ENCODE measurements around the gene ATR. TPM values are rescaled to one million over a fixed set of nuclear protein-coding genes. Genes with fewer than 3 reads are reported as not detected.

ATR gene
- total RNA-seq, 3 donors from 2014 or later: 25.6 to 63.7 (median 39.0) TPM

DNA sequence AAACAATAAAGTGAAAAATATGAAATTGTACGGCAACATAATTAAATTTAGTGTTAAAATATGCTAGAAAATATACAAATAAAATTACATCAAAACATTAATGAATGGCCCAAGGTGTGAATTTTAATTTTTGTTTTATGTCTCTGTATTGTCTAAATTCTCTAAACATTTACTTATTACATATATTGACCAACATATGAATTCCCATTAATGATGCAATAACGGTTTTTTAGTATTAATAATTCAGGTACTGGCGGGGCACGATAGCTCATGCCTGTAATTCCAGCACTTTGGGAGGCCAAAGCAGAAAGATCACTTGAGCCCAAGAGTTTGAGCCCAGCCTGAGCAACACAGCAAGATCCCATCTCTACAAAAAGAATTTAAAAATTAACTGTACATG, 110.1 kb downstream of the ATR start:
- no peaks in the 10 kb centered on the region for H3K27me3 ChIP-seq
- H3K4me1 ChIP-seq: no peaks in the 10 kb centered on the region
- DNase-seq (ENCODE audit: low spot score in 2 of 2): no peak
- no peak overlapping the region for H3K4me3 ChIP-seq
- H3K27ac ChIP-seq: no peak overlapping the region
- peaks cover 4 to 5% of the 10 kb centered on the region in 2 donors for H3K9me3 ChIP-seq
- intact Hi-C loops (cut with DNase I; ENCODE audit: low total_unique reads): no loop called here
- TF ChIP-seq, protein P1, sequence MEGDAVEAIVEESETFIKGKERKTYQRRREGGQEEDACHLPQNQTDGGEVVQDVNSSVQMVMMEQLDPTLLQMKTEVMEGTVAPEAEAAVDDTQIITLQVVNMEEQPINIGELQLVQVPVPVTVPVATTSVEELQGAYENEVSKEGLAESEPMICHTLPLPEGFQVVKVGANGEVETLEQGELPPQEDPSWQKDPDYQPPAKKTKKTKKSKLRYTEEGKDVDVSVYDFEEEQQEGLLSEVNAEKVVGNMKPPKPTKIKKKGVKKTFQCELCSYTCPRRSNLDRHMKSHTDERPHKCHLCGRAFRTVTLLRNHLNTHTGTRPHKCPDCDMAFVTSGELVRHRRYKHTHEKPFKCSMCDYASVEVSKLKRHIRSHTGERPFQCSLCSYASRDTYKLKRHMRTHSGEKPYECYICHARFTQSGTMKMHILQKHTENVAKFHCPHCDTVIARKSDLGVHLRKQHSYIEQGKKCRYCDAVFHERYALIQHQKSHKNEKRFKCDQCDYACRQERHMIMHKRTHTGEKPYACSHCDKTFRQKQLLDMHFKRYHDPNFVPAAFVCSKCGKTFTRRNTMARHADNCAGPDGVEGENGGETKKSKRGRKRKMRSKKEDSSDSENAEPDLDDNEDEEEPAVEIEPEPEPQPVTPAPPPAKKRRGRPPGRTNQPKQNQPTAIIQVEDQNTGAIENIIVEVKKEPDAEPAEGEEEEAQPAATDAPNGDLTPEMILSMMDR (IDR thresholded peaks at IDR 0.05): no peak
- TF ChIP-seq POLR2A (IDR thresholded peaks at IDR 0.05): no peak
- TF ChIP-seq POLR2AphosphoS5 (IDR thresholded peaks at IDR 0.05): no peak
- H3K36me3 ChIP-seq: peaks cover 11% of the 10 kb centered on the region

DNA sequence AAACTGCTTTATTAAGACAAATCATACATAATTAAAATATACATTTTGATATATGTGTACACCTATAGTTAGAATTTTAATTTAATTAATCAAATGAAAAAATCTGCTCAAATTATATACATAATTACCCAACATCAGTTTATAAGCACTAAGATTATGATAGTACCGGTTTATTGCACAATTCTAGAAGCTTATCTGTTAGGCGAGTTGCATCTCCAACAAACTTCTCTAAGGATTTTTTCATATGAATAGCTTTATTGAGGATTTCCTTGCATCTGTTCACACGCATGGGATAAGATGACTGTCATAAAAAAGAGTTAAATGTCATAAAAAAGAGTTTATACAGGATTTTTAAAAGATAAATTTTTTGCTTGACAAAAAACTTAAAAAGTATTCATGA, 110.8 kb downstream of the ATR start:
- H3K4me3 ChIP-seq: no peak overlapping the region

DNA sequence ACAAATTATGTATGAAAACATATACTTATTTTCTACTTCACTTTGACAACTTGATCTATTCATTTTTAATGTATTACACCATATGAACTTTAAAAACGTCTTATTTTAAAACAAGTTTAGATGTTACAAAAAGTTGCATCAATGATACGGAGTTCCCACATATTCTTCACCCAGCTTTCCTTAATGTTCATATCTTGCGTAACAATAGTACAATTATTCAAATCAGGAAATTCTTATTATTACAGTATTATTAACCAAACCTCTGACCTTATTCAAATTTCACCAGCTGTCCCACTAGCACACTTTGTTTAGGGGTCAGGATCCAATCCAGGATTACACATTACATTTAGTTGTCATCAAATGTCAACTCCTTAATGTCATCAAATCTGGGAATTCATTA, 117.8 kb downstream of the ATR start:
- no peak for DNase-seq (ENCODE audit: low spot score in 2 of 2)
- Histone ChIP-seq H3K27ac (no peak overlapping the region), H3K4me3 (no peak overlapping the region), H3K9me3 (no peaks in the 10 kb centered on the region), H3K27me3 (no peaks in the 10 kb centered on the region), H3K36me3 (no peaks in the 10 kb centered on the region), H3K4me1 (no peaks in the 10 kb centered on the region)
- TF ChIP-seq POLR2A (IDR thresholded peaks at IDR 0.05) (no peak), POLR2AphosphoS5 (IDR thresholded peaks at IDR 0.05) (no peak)
- TF ChIP-seq, protein P1 (IDR thresholded peaks at IDR 0.05): no peak
- intact Hi-C loops (cut with DNase I; ENCODE audit: low total_unique reads): no loop called here

More for the DNA sequence above, 110.8 kb downstream of the ATR start:
- H3K27ac ChIP-seq: no peak overlapping the region
- no peaks in the 10 kb centered on the region for H3K4me1 ChIP-seq
- TF ChIP-seq POLR2A (IDR thresholded peaks at IDR 0.05): no peak
- no peak for TF ChIP-seq POLR2AphosphoS5 (IDR thresholded peaks at IDR 0.05)
- TF ChIP-seq, protein P1 (IDR thresholded peaks at IDR 0.05): no peak
- no peak for DNase-seq (ENCODE audit: low spot score in 2 of 2)
- H3K27me3 ChIP-seq: no peaks in the 10 kb centered on the region
- no peaks in the 10 kb centered on the region for H3K9me3 ChIP-seq
- intact Hi-C loops (cut with DNase I; ENCODE audit: low total_unique reads): no loop called here
- H3K36me3 ChIP-seq: peaks cover 11% of the 10 kb centered on the region

DNA sequence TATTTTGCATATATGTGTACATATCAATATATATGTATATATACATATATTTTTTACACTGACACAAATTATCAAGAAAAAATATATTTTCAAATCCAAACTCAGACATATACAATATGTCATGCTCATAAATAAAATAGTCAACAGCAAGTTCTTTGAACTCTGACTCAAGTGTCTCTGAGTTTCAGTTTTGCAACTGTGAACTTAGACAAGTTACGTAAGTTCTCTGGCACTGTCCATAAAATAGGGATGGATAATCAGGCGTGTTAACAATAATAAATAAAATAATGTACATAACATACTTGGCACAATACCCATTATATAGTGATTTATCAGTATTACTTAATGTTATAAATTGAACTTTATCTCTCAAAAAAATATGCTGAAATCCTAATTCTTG, 118.6 kb downstream of the ATR start:
- no peaks in the 10 kb centered on the region for H3K9me3 ChIP-seq
- no peak for DNase-seq (ENCODE audit: low spot score in 2 of 2)
- TF ChIP-seq, protein P1 (IDR thresholded peaks at IDR 0.05): no peak
- TF ChIP-seq POLR2AphosphoS5 (IDR thresholded peaks at IDR 0.05) (no peak), POLR2A (IDR thresholded peaks at IDR 0.05) (no peak)
- H3K27me3 ChIP-seq: no peaks in the 10 kb centered on the region
- intact Hi-C loops (cut with DNase I; ENCODE audit: low total_unique reads): loop anchor here (5.0 kb wide), 1 partner anchor 138 kb away; no protein-coding TSS in a partner anchor
- no peaks in the 10 kb centered on the region for H3K36me3 ChIP-seq
- no peak overlapping the region for H3K4me3 ChIP-seq
- no peaks in the 10 kb centered on the region for H3K4me1 ChIP-seq
- no peak overlapping the region for H3K27ac ChIP-seq

DNA sequence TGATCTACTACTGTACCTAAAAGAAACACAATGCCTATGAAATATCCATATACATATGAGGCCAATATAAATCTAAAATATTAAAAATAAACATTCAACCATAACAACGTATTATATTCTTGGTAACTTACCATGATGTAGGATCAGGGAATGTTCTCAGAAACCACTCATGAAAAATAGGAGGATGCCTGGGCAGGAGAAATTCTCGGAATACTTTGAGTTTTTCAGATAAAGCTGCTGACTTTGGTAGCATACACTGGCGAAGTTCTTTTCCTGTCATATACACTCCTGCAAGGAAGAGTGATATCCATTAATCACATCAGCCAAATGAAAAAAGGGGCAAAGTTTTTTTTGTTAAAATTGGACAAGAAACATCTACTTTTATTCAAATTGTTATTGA, 119.4 kb downstream of the ATR start:
- Histone ChIP-seq H3K36me3 (no peaks in the 10 kb centered on the region), H3K27me3 (no peaks in the 10 kb centered on the region), H3K27ac (no peak overlapping the region), H3K9me3 (no peaks in the 10 kb centered on the region), H3K4me3 (no peak overlapping the region), H3K4me1 (no peaks in the 10 kb centered on the region)
- TF ChIP-seq POLR2AphosphoS5 (IDR thresholded peaks at IDR 0.05): no peak
- TF ChIP-seq, protein P1 (IDR thresholded peaks at IDR 0.05): no peak
- TF ChIP-seq POLR2A (IDR thresholded peaks at IDR 0.05): no peak
- intact Hi-C loops (cut with DNase I; ENCODE audit: low total_unique reads): loop anchor here (5.0 kb wide), 1 partner anchor 137 kb away; no protein-coding TSS in a partner anchor
- DNase-seq (ENCODE audit: low spot score in 2 of 2): no peak

Data from breast epithelium (tissue), 4 donors.